ENCODE data around the gene DNAI2. TPM values are rescaled to one million over a fixed set of nuclear protein-coding genes. Genes with fewer than 3 reads are reported as not detected.

DNAI2 gene
- total RNA-seq, 1 experiment from 2014 or later, result 0.26 TPM

DNA sequence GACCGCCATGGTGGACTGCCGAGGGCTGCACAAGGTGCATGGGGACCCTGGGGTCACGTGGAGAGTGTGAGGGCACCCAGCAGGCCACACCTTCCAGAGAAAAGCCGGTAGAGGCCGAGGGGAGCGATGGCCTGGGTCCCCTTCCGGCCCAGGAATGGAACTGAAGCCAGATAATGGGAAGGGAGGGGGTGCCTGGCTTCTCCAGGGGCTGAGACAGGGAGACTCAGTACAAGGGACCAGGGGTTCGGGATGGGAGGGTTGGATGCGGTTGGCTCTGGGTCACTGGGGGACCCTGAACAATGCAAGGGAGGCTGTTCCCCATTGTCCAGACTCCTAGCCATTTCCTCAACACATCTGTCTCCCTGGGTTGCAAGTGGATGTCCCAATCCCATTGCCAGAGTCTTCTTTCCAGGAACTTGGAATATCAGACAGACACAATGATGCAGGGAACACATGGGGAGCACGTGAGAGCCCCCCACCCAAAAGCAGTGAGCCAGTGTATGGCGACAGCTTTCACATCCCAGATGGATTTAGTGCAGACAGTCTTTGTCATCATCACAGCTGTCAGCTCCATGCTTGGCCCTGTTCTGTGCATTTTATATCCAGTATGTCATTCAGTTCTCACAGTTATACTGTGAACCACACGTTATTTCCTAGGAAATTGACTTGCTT is 23.6 kb upstream of the DNAI2 start (continued):
- TF ChIP-seq, protein P1, sequence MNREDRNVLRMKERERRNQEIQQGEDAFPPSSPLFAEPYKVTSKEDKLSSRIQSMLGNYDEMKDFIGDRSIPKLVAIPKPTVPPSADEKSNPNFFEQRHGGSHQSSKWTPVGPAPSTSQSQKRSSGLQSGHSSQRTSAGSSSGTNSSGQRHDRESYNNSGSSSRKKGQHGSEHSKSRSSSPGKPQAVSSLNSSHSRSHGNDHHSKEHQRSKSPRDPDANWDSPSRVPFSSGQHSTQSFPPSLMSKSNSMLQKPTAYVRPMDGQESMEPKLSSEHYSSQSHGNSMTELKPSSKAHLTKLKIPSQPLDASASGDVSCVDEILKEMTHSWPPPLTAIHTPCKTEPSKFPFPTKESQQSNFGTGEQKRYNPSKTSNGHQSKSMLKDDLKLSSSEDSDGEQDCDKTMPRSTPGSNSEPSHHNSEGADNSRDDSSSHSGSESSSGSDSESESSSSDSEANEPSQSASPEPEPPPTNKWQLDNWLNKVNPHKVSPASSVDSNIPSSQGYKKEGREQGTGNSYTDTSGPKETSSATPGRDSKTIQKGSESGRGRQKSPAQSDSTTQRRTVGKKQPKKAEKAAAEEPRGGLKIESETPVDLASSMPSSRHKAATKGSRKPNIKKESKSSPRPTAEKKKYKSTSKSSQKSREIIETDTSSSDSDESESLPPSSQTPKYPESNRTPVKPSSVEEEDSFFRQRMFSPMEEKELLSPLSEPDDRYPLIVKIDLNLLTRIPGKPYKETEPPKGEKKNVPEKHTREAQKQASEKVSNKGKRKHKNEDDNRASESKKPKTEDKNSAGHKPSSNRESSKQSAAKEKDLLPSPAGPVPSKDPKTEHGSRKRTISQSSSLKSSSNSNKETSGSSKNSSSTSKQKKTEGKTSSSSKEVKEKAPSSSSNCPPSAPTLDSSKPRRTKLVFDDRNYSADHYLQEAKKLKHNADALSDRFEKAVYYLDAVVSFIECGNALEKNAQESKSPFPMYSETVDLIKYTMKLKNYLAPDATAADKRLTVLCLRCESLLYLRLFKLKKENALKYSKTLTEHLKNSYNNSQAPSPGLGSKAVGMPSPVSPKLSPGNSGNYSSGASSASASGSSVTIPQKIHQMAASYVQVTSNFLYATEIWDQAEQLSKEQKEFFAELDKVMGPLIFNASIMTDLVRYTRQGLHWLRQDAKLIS (CRISPR knock-in tag; IDR thresholded peaks at IDR 0.05; ENCODE audit: borderline replicate concordance), result no peak
- TF ChIP-seq, protein P2, sequence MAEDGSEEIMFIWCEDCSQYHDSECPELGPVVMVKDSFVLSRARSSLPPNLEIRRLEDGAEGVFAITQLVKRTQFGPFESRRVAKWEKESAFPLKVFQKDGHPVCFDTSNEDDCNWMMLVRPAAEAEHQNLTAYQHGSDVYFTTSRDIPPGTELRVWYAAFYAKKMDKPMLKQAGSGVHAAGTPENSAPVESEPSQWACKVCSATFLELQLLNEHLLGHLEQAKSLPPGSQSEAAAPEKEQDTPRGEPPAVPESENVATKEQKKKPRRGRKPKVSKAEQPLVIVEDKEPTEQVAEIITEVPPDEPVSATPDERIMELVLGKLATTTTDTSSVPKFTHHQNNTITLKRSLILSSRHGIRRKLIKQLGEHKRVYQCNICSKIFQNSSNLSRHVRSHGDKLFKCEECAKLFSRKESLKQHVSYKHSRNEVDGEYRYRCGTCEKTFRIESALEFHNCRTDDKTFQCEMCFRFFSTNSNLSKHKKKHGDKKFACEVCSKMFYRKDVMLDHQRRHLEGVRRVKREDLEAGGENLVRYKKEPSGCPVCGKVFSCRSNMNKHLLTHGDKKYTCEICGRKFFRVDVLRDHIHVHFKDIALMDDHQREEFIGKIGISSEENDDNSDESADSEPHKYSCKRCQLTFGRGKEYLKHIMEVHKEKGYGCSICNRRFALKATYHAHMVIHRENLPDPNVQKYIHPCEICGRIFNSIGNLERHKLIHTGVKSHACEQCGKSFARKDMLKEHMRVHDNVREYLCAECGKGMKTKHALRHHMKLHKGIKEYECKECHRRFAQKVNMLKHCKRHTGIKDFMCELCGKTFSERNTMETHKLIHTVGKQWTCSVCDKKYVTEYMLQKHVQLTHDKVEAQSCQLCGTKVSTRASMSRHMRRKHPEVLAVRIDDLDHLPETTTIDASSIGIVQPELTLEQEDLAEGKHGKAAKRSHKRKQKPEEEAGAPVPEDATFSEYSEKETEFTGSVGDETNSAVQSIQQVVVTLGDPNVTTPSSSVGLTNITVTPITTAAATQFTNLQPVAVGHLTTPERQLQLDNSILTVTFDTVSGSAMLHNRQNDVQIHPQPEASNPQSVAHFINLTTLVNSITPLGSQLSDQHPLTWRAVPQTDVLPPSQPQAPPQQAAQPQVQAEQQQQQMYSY (CRISPR knock-in tag; IDR thresholded peaks at IDR 0.05), result no peak
- no peak for TF ChIP-seq TP53 (CRISPR knock-in tag; IDR thresholded peaks at IDR 0.05)
- TF ChIP-seq, protein P3, sequence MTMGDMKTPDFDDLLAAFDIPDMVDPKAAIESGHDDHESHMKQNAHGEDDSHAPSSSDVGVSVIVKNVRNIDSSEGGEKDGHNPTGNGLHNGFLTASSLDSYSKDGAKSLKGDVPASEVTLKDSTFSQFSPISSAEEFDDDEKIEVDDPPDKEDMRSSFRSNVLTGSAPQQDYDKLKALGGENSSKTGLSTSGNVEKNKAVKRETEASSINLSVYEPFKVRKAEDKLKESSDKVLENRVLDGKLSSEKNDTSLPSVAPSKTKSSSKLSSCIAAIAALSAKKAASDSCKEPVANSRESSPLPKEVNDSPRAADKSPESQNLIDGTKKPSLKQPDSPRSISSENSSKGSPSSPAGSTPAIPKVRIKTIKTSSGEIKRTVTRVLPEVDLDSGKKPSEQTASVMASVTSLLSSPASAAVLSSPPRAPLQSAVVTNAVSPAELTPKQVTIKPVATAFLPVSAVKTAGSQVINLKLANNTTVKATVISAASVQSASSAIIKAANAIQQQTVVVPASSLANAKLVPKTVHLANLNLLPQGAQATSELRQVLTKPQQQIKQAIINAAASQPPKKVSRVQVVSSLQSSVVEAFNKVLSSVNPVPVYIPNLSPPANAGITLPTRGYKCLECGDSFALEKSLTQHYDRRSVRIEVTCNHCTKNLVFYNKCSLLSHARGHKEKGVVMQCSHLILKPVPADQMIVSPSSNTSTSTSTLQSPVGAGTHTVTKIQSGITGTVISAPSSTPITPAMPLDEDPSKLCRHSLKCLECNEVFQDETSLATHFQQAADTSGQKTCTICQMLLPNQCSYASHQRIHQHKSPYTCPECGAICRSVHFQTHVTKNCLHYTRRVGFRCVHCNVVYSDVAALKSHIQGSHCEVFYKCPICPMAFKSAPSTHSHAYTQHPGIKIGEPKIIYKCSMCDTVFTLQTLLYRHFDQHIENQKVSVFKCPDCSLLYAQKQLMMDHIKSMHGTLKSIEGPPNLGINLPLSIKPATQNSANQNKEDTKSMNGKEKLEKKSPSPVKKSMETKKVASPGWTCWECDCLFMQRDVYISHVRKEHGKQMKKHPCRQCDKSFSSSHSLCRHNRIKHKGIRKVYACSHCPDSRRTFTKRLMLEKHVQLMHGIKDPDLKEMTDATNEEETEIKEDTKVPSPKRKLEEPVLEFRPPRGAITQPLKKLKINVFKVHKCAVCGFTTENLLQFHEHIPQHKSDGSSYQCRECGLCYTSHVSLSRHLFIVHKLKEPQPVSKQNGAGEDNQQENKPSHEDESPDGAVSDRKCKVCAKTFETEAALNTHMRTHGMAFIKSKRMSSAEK (CRISPR knock-in tag; IDR thresholded peaks at IDR 0.05; ENCODE audit: borderline replicate concordance), result no peak
- TF ChIP-seq, protein P4, sequence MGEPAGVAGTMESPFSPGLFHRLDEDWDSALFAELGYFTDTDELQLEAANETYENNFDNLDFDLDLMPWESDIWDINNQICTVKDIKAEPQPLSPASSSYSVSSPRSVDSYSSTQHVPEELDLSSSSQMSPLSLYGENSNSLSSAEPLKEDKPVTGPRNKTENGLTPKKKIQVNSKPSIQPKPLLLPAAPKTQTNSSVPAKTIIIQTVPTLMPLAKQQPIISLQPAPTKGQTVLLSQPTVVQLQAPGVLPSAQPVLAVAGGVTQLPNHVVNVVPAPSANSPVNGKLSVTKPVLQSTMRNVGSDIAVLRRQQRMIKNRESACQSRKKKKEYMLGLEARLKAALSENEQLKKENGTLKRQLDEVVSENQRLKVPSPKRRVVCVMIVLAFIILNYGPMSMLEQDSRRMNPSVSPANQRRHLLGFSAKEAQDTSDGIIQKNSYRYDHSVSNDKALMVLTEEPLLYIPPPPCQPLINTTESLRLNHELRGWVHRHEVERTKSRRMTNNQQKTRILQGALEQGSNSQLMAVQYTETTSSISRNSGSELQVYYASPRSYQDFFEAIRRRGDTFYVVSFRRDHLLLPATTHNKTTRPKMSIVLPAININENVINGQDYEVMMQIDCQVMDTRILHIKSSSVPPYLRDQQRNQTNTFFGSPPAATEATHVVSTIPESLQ (CRISPR knock-in tag; IDR thresholded peaks at IDR 0.05), result no peak
- TF ChIP-seq, protein P5, sequence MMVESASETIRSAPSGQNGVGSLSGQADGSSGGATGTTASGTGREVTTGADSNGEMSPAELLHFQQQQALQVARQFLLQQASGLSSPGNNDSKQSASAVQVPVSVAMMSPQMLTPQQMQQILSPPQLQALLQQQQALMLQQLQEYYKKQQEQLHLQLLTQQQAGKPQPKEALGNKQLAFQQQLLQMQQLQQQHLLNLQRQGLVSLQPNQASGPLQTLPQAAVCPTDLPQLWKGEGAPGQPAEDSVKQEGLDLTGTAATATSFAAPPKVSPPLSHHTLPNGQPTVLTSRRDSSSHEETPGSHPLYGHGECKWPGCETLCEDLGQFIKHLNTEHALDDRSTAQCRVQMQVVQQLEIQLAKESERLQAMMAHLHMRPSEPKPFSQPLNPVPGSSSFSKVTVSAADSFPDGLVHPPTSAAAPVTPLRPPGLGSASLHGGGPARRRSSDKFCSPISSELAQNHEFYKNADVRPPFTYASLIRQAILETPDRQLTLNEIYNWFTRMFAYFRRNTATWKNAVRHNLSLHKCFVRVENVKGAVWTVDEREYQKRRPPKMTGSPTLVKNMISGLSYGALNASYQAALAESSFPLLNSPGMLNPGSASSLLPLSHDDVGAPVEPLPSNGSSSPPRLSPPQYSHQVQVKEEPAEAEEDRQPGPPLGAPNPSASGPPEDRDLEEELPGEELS (CRISPR knock-in tag; IDR thresholded peaks at IDR 0.05), result no peak
- TF ChIP-seq, protein P6, sequence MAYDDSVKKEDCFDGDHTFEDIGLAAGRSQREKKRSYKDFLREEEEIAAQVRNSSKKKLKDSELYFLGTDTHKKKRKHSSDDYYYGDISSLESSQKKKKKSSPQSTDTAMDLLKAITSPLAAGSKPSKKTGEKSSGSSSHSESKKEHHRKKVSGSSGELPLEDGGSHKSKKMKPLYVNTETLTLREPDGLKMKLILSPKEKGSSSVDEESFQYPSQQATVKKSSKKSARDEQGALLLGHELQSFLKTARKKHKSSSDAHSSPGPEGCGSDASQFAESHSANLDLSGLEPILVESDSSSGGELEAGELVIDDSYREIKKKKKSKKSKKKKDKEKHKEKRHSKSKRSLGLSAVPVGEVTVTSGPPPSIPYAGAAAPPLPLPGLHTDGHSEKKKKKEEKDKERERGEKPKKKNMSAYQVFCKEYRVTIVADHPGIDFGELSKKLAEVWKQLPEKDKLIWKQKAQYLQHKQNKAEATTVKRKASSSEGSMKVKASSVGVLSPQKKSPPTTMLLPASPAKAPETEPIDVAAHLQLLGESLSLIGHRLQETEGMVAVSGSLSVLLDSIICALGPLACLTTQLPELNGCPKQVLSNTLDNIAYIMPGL (CRISPR knock-in tag; IDR thresholded peaks at IDR 0.05), result no peak
- no peak for TF ChIP-seq GTF2I (CRISPR knock-in tag; conservative IDR thresholded peaks at IDR 0.05)
- TF ChIP-seq SMAD4 (CRISPR knock-in tag; IDR thresholded peaks at IDR 0.05), result no peak
- TF ChIP-seq, protein P7, sequence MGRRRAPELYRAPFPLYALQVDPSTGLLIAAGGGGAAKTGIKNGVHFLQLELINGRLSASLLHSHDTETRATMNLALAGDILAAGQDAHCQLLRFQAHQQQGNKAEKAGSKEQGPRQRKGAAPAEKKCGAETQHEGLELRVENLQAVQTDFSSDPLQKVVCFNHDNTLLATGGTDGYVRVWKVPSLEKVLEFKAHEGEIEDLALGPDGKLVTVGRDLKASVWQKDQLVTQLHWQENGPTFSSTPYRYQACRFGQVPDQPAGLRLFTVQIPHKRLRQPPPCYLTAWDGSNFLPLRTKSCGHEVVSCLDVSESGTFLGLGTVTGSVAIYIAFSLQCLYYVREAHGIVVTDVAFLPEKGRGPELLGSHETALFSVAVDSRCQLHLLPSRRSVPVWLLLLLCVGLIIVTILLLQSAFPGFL (CRISPR knock-in tag; IDR thresholded peaks at IDR 0.05; ENCODE audit: borderline replicate concordance), result no peak
- TF ChIP-seq, protein P8, sequence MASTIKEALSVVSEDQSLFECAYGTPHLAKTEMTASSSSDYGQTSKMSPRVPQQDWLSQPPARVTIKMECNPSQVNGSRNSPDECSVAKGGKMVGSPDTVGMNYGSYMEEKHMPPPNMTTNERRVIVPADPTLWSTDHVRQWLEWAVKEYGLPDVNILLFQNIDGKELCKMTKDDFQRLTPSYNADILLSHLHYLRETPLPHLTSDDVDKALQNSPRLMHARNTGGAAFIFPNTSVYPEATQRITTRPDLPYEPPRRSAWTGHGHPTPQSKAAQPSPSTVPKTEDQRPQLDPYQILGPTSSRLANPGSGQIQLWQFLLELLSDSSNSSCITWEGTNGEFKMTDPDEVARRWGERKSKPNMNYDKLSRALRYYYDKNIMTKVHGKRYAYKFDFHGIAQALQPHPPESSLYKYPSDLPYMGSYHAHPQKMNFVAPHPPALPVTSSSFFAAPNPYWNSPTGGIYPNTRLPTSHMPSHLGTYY (CRISPR knock-in tag; IDR thresholded peaks at IDR 0.05), result no peak
- no peak for TF ChIP-seq FOXK1 (CRISPR knock-in tag; IDR thresholded peaks at IDR 0.05)

Measured in WTC11 (cell line).